Keratinocyte (primary cell): ENCODE data around the gene LRRC15.
A peak's percentile ranks its signal among the peaks of the same experiment; 100 is the strongest.

ENCODE experiments used
- EZH2 ChIP-seq: IDR thresholded peaks from one replicate; pipeline ENCODE4 v1.6.1; 2012; ENCODE audit warnings: inconsistent platforms, mild to moderate bottlenecking, low read length, moderate library complexity
- TF ChIP-seq, protein P1 (sequence below), 3 experiments: IDR thresholded peaks in 1 of 3; conservative IDR thresholded peaks in 1 of 3; optimal IDR thresholded peaks in 1 of 3; 2 replicates in 2 of 3; 3 replicates in 1 of 3; pipeline versions ENCODE3 to v1.5.1; 2011; ENCODE audit warnings: low read length in 3 of 3, mild to moderate bottlenecking in 3 of 3, moderate library complexity in 2 of 3, control low read depth in 1 of 3, inconsistent platforms in 1 of 3; ENCODE audit not compliant: insufficient read depth in 2 of 3; ENCODE audit errors: extremely low read depth in 1 of 3

DNA sequence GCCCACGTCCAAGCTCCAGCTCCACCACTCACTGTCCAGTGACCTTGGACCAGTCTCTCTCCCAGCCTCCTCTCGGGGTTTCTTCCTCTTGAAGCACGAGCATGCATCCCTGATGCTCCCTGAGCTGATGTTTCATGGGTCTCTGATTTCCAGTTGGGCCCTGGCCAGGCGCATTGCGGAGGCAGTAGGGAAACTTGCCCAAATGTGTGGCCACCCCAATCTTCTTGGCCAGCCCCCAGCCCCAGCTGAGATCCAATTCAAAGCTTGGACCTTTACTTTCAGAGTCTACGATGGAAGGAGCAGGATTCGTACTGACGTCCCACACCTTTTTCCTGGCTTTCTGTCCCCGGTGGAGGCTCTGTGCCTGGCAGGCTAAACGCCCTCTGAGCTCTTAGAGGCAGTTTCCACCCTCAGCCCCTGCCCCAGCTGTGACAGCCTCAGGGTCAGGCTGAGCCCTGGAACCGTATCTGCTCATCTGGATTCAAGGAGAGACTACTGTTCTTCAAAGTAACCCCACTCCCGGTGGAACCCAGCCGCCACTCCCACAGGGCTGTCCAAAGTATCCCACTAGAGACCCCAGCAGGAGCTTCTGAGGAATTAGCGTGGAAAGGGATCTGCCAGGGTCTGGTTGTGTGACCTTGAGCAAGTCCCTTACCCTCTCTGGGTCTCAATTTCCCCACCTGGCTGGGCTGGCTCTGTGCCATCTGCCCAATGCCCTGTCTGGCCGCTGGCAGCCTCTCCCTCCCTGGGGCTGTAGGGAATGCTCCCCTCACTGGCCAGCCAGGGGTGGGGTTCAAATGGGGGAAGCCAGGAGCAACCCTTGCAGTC lies 55.8 kb downstream of the LRRC15 start:
- TF ChIP-seq, protein P1, sequence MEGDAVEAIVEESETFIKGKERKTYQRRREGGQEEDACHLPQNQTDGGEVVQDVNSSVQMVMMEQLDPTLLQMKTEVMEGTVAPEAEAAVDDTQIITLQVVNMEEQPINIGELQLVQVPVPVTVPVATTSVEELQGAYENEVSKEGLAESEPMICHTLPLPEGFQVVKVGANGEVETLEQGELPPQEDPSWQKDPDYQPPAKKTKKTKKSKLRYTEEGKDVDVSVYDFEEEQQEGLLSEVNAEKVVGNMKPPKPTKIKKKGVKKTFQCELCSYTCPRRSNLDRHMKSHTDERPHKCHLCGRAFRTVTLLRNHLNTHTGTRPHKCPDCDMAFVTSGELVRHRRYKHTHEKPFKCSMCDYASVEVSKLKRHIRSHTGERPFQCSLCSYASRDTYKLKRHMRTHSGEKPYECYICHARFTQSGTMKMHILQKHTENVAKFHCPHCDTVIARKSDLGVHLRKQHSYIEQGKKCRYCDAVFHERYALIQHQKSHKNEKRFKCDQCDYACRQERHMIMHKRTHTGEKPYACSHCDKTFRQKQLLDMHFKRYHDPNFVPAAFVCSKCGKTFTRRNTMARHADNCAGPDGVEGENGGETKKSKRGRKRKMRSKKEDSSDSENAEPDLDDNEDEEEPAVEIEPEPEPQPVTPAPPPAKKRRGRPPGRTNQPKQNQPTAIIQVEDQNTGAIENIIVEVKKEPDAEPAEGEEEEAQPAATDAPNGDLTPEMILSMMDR (optimal IDR thresholded peaks at IDR 0.05 in 1 of 3, IDR thresholded peaks at IDR 0.05 in 1 of 3, conservative IDR thresholded peaks at IDR 0.05 in 1 of 3; ENCODE audit: extremely low read depth in 1 of 3, insufficient read depth in 2 of 3, low read length in 3 of 3) = peak in 1 of 3 experiments; percentile 9
- TF ChIP-seq EZH2 = no peak
